Stimulated activated CD8-positive, alpha-beta memory T cell treated with anti-CD3 and anti-CD28 coated beads, Interleukin-15, amount 100 ng/mL, for 24 hours (primary cell): ENCODE results near the gene TMEM222.
"Not testable (repeated sequence)": the region's sequence is repeated elsewhere in the genome, so short reads cannot be mapped to it uniquely, and the experiment has no call there.

Experiments
- DNase-seq: peaks from one replicate; pipeline ENCODE4 v3.0.0-alpha.2; 2020; ENCODE audit warnings: low read depth

The TMEM222 gene

GRCh38 chr1:27380766-27381733 is 59.1 kb downstream of the TMEM222 start:
- DNase-seq = no peak

- DNase-seq = no peak
Observed at GRCh38 chr1:27381969-27382762, 60.2 kb downstream of the TMEM222 start.

- DNase-seq = no peak
Observed at GRCh38 chr1:27383039-27383605, 61.2 kb downstream of the TMEM222 start, which contains the start of gene CD164L2. CD164L2 (minus strand) TSS chr1:27383333; CDS start chr1:27383239, 94 bp downstream.

GRCh38 chr1:27383661-27384060 is 61.7 kb downstream of the TMEM222 start:
- no peak for DNase-seq

- not testable (repeated sequence) for DNase-seq
Observed at GRCh38 chr1:27384797-27385196, 62.8 kb downstream of the TMEM222 start.
